GM19452 (cell line): ENCODE results near the gene STX8.
"Not testable (repeated sequence)": the region's sequence is repeated elsewhere in the genome, so short reads cannot be mapped to it uniquely, and the experiment has no call there.

Source experiments
- ATAC-seq: cut with Tn5 transposase; IDR thresholded peaks from one replicate; pipeline ENCODE4 v1.9.1; 2021; ENCODE audit not compliant: unreplicated experiment

The STX8 gene

DNA sequence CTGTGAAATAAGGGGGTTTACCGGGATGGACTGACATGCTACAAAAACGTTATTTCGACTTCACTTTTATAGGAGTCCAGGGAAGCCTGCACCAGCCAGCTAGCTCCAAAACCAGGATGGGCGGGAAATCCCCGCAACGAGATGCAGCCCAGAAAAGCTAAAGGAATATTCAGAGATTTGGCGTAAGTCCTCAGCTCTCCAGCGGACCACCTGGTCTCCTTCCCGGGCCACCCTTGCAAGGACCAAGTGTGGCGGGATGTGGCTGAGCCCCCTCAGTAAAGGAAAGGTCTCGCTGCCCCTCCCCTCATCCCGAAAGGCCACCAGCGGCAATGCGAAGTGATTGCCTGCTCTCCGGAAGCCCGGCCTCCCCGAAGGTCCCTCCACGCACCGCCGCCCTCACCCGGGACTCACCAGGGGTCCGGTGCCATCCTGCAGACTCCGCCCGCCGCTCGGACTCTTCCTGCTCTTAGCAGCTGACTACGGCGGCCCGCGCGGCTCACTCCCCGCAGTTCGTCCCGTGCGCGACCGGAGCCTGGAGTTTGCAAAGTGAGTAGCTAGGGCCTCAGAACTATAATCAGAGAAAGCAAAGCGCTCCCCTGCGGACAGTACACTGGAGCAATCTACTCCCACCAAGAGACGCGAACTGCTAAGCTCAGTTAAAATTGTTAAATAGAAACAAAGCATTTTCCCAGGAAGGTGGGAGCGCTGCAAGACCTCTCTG, at the start of gene STX8:
STX8 (minus strand) TSS at position 440 of the 721 bp plus-strand sequence; CDS start at position 428, 12 bp downstream.
- ATAC-seq, result peak; percentile 70

- no peak for ATAC-seq
Measured at GRCh38 chr17:9622961-9623360, 47.3 kb upstream of the STX8 start.

DNA sequence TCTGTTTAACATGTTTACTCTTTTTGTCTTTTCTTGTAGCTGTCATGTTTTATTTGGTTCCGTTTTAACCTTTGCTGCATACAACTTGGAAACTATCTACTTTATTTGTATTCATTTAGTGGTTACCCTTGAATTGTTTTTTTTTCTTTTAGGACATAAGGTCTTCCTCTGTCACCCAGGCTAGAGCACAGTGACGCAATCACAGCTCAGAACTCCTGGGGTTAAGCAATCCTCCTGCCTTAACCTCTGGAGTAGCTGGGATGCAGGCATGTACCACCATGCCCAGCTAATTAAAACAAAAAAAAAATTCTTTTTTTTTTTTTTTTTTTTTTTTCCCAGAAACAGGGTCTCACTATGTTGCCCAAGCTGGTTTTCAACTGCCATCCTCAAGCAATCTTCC, 39.9 kb upstream of the STX8 start:
- no peak for ATAC-seq

DNA sequence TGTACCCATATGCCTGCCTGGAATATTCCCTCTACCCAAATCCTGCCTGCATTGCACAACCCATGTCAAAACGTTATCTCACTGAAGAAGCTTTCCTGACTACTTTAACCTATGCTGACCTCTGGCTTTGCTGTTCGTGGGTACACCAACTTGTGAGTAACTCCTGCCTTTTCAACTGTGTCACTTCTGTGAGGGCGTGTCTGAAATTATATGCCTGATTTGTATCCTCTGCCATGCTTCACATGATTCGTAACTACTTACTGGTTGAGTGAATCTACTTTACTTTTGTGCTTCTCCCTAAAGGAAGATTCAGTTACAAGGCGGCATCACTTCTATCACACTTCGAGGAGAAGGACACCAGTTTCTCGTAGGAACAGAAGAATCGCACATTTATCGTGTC, 36.4 kb upstream of the STX8 start:
- ATAC-seq, result no peak

DNA sequence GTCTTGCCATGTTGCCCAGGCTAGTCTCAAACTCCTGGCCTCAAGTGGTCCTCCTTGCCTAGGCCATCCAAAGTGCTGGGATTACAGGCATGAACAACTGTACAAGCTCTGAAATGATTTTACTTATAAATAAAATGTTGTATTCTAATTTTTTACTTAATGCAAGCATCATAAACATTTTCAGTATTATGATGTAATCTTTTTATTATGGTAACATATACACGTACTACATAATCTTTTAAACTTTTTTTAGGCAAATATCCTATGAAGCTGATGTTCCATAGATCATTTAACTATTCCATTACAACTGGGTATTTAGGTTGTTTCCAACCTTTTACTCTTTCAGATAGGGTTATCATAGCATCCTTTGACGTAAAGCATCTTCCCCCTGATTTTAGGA, 35.9 kb upstream of the STX8 start:
- no peak for ATAC-seq

DNA sequence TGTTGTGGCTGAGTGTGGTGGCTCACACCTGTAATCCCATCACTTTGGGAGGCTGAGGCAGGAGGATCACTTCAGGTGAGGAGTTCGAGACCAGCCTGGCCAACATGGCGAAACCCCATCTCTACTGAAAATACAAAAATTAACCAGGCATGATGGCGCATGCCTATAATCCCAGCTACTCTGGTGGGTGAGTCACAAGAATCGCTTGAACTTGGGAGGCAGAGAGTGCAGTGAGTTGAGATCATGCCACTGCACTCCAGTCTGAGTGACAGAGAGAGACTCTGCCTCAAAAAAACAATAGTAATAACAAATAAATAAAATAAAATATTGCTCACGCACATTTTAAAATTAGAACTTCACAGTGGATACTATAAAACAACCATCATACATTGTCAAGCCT, 31.4 kb upstream of the STX8 start:
- ATAC-seq, result not testable (repeated sequence)

DNA sequence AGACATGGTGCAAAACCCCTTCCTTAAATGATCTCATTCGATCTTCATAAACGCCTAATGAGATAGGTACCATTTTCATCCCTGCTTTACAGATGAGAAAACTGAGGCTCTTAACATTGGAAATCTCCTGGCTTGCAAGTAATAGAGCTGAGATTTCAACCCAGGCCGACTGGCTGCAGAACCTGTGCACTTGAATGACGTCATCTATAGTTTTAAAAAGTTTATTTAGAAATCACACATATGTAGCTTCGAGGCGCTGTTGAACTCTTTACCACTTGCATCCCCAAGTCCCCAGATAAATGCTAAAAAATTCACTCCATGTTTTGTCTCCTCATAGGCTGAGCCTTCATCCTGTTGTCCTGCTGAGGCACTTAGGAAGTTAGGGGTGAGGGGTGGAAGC, 30.8 kb upstream of the STX8 start:
- no peak for ATAC-seq

GRCh38 chr17:9604583-9604982, 29.0 kb upstream of the STX8 start:
- not testable (repeated sequence) for ATAC-seq

DNA sequence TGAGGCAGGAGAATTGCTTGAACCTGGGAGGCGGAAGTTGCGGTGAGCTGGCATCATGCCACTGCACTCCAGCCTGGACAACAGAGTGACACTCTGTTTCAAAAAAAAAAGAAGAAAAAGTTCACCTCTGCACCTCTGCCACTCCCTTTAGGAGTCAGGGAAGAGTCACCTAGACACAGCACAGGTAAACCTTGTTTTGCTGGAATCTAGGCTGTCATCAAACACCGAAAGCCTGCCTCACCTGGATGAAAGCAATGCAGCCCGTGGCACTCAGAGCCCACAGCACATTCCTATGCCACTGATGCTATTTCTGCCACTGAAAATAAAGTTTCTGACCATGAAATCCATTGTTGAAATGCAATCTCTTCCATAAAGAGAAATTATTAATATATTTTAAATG, 23.0 kb upstream of the STX8 start:
- no peak for ATAC-seq

DNA sequence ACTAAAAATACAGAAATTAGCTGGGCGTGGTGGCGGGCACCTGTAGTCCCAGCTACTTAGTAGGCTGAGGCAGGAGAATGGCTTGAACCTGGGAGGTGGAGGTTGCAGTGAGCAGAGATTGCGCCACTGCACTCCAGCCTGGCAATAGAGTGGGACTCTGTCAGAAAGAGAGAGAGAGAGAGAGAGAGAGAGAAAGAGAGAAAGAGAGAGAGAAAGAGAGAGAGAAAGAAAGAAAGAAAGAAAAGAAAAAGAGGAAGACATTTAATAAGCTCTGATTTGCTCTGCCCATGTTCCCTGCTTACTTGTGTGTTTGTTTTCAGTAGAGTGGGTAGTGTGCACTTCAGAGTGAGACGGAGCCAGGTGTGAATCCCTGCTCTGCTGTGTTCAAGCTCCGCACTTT, 22.0 kb upstream of the STX8 start:
- ATAC-seq, result not testable (repeated sequence)

DNA sequence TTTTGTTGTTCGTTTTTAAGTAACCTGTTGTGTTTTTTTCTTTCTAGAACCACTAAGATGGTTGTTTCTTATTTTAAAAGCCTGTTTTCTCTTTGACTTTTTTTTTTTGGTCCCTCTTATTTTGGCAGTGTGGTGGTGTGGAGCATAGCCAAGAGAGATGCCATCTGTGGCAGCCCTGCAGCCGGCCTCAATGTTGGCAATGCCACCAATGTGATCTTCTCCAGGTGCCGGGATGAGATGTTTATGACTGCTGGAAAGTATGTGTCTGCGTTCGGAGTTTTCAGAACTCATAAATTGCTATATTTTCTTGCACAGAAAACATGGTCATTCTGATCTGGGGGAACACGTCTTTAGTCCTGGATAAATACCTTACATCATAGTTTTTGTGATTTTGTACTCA, 18.4 kb upstream of the STX8 start:
- ATAC-seq, result no peak

DNA sequence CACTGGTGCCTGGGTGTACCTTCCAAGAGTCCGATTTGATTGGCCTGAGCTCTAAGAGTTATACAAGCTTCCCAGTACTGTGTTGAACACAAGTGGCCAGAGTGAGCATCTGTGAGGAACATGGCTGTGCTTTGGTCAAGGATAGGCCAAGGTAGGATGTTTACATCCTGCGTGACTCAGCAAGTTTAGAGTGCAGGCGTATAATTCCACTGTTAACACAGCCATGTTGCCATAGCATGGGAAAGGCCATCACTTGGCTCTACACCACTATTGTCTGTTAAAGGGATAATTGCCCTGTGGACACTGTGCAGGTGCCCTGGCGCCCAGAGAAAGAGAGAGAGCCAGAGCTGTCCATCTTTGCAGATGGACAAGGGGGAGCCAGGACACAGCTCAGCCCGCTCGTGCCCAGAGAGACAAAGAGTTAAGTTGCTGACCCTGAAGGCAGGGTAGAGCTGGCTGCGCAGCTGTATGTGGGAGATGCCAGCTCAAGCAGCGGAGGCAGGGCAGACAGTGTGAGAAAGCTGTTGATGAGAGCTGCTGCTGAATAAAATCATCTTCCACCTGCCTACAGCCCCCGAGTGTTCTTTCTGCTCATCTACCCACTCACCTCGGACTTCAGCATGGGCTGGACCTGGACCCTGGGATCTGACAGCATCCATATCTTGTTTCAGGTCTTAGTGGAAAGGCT, 12.5 kb upstream of the STX8 start:
- no peak for ATAC-seq

GRCh38 chr17:9577373-9577709, 1.7 kb upstream of the STX8 start:
- no peak for ATAC-seq

DNA sequence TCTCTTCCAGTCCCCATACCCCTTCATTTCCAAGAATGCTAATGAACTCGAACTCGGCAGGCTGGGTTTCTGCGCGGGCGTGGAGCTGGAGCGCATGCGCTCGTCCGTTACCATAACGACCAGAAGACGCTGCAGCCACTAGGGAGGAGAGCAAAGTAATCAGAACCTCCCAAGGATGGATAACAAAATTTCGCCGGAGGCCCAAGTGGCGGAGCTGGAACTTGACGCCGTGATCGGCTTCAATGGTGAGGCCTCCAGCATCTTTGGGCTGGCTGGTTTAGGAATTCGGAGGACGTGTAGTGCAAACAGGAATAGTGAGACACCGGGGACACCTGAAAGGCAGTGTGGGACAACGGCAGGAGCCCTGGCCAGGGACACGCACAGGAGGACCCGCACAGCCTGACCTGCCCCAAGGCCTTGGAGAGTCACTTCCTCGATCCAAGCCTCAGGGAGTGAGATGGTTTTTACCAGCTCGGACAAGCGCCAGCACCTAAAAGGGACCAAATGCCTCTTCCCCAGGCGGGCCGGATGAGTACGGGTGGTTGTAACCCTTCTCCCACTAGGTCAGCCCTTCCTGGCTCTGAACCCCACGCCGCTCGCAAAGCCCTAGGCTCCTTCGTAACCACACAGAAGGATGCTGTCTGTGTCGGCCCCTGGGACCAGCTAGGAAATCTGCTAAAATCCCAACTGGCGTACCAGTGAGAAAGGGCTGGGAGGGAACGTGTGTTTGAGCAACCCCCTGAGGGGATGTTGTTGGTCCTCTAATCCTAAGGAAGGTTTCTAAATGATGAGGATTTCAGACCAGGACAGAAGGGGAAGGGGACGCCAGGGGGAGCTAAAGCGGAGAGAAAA, 1.1 kb upstream of the STX8 start, which contains the start of gene CFAP52:
CFAP52 (plus strand) TSS at position 122 of the 852 bp plus-strand sequence; CDS start at position 176, 54 bp downstream.
- ATAC-seq, result no peak

GRCh38 chr17:9571201-9571600, 4.4 kb downstream of the STX8 start:
- no peak for ATAC-seq

GRCh38 chr17:9568957-9569588, 6.5 kb downstream of the STX8 start:
- ATAC-seq, result no peak

DNA sequence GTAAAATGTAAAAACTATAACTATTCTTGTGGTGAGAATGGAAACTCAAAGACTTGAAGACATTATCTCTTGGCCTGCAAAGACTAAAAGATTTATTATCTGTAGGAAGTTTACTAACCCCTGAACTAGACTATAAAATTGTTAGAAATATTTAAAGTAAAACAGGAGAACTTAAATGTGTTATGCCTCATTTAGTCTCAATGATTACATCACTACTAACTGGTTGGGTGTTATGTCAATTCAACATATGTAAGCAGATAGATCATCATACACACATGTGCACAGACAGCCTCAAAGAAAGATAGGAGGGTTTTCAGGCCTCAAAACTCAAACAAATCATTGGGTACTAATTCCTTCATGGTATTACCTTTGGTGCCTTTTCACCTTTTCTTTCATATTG, 7.6 kb downstream of the STX8 start:
- no peak for ATAC-seq

- not testable (repeated sequence) for ATAC-seq
Measured at GRCh38 chr17:9566739-9567138, 8.9 kb downstream of the STX8 start.

DNA sequence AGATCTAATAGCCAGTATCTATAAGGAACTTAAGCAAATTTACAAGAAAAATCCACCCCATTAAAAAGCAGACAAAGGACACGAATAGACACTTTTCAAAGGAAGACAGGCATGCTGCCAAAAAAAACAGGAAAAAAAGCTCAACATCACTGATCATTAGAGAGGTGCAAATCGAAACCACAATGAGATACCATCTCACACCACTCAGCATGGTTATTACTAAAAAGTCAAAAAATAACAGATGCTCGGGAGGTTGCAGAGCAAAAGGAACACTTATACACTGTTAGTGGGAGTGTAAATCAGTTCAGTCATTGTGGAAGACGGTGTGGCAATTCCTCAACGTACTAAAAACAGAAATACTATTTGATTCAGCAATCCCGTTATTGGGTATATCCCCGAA, 9.6 kb downstream of the STX8 start:
- no peak for ATAC-seq

- no peak for ATAC-seq
Measured at GRCh38 chr17:9564104-9564503, 11.5 kb downstream of the STX8 start.

- ATAC-seq, result no peak
Measured at GRCh38 chr17:9557857-9558256, 17.8 kb downstream of the STX8 start.
